Occipital lobe (tissue), 2 donors: ENCODE data around the gene RIBC2. TPM values are rescaled to one million over a fixed set of nuclear protein-coding genes. Genes with fewer than 3 reads are reported as not detected.
"Not testable (repeated sequence)": the region's sequence is repeated elsewhere in the genome, so short reads cannot be mapped to it uniquely, and the experiment has no call there.

Experiments
- DNase-seq: peaks from one replicate; lab custom pipeline; 2025; lab: John Stamatoyannopoulos, UW
- total RNA-seq: library from RNA; depleted of rRNA; stranded (reverse); fragments of >200 nt; gene quantifications from one replicate; pipeline ENCODE4 v1.2.3, GENCODE V29; 2014

The RIBC2 gene
- total RNA-seq, 1 donor from 2014 or later, result not detected

- DNase-seq, result no peak
Observed at GRCh38 chr22:45424241-45424731, 10.8 kb downstream of the RIBC2 start.

- no peak for DNase-seq
Observed at GRCh38 chr22:45425101-45425500, 11.6 kb downstream of the RIBC2 start.

GRCh38 chr22:45425531-45426265 lies 12.2 kb downstream of the RIBC2 start:
- no peak for DNase-seq

GRCh38 chr22:45426387-45426786 lies 12.9 kb downstream of the RIBC2 start:
- no peak for DNase-seq

GRCh38 chr22:45427114-45427513 lies 13.6 kb downstream of the RIBC2 start:
- DNase-seq, result no peak

- no peak for DNase-seq
Observed at GRCh38 chr22:45428391-45429385, 15.2 kb downstream of the RIBC2 start.

GRCh38 chr22:45429424-45429823 lies 15.9 kb downstream of the RIBC2 start:
- no peak for DNase-seq

GRCh38 chr22:45429981-45430775 lies 16.7 kb downstream of the RIBC2 start:
- no peak for DNase-seq

GRCh38 chr22:45430871-45431270 lies 17.4 kb downstream of the RIBC2 start:
- DNase-seq, result no peak

- no peak for DNase-seq
Observed at GRCh38 chr22:45434981-45435380, 21.5 kb downstream of the RIBC2 start.

GRCh38 chr22:45435544-45436139 lies 22.1 kb downstream of the RIBC2 start:
- peak; percentile 73 for DNase-seq

GRCh38 chr22:45436871-45437517 lies 23.5 kb downstream of the RIBC2 start:
- DNase-seq, result not testable (repeated sequence)

GRCh38 chr22:45438336-45438735 lies 24.8 kb downstream of the RIBC2 start:
- no peak for DNase-seq

GRCh38 chr22:45440688-45441087 lies 27.2 kb downstream of the RIBC2 start:
- not testable (repeated sequence) for DNase-seq

- peak; percentile 6 for DNase-seq
Observed at GRCh38 chr22:45441138-45441537, 27.6 kb downstream of the RIBC2 start.

GRCh38 chr22:45442116-45442515 lies 28.6 kb downstream of the RIBC2 start:
- no peak for DNase-seq

- DNase-seq, result no peak
Observed at GRCh38 chr22:45444168-45444567, 30.7 kb downstream of the RIBC2 start.

GRCh38 chr22:45445031-45445710 lies 31.7 kb downstream of the RIBC2 start:
- no peak for DNase-seq

GRCh38 chr22:45446216-45446615 lies 32.7 kb downstream of the RIBC2 start:
- no peak for DNase-seq

GRCh38 chr22:45447596-45447995 lies 34.1 kb downstream of the RIBC2 start:
- not testable (repeated sequence) for DNase-seq
